CD8-positive, alpha-beta memory T cell (primary cell): ENCODE measurements around the gene MICB. TPM values are rescaled to one million over a fixed set of nuclear protein-coding genes. Genes with fewer than 3 reads are reported as not detected.
A peak's percentile ranks its signal among the peaks of the same experiment; 100 is the strongest.
"Not testable (repeated sequence)": the region's sequence is repeated elsewhere in the genome, so short reads cannot be mapped to it uniquely, and the experiment has no call there.

Source experiments
- CTCF ChIA-PET: fragments of 350-600 bp; sonication (Branson Sonifier 250); formaldehyde crosslinking; loops from one replicate; lab custom pipeline; 2021; ENCODE audit warnings: antibody characterized with exemption; lab: Charles Lee
- POLR2A ChIA-PET: fragments of 350-600 bp; sonication (Branson Sonifier 250); formaldehyde crosslinking; loops from one replicate; lab custom pipeline; 2021; ENCODE audit warnings: antibody characterized with exemption; lab: Charles Lee
- DNase-seq, 5 donors: peaks; one replicate each; pipeline versions ENCODE4 v3.0.0 to v3.0.0-alpha.2; 2020 to 2022; ENCODE audit warnings: mixed read lengths in 1 of 5
- H3K27ac ChIP-seq: one replicate; pipeline ENCODE4 v1.7.0; 2013; ENCODE audit warnings: low read depth, mild to moderate bottlenecking, low read length, moderate library complexity
- H3K27me3 ChIP-seq: 2 replicates; pipeline ENCODE4 v1.7.0; 2013; ENCODE audit warnings: low read length, mild to moderate bottlenecking; ENCODE audit not compliant: insufficient read depth, poor library complexity, severe bottlenecking
- H3K36me3 ChIP-seq: 2 replicates; pipeline ENCODE4 v1.7.0; 2013; ENCODE audit warnings: mild to moderate bottlenecking, low read length, moderate library complexity; ENCODE audit not compliant: insufficient read depth
- H3K4me1 ChIP-seq: 2 replicates; pipeline ENCODE4 v1.7.0; 2013; ENCODE audit warnings: mild to moderate bottlenecking, low read length, moderate library complexity; ENCODE audit not compliant: insufficient read depth
- H3K4me3 ChIP-seq: 2 replicates; pipeline ENCODE4 v1.7.0; 2013; ENCODE audit warnings: mild to moderate bottlenecking, low read length
- H3K9me3 ChIP-seq: 2 replicates; pipeline ENCODE4 v1.7.0; 2013; ENCODE audit warnings: mild to moderate bottlenecking, low read length
- H3K27ac Mint-ChIP-seq, 8 donors: one replicate each; pipeline ENCODE4 v1.8.0; 2020 to 2021; ENCODE audit warnings: mixed read lengths in 8 of 8, mild to moderate bottlenecking in 6 of 8, inconsistent platforms in 3 of 8, moderate library complexity in 3 of 8
- H3K27me3 Mint-ChIP-seq, 2 donors: one replicate each; pipeline ENCODE4 v1.8.0; 2020 to 2021; ENCODE audit warnings: mixed read lengths in 2 of 2, mild to moderate bottlenecking in 1 of 2, moderate library complexity in 1 of 2
- H3K36me3 Mint-ChIP-seq, 3 donors: one replicate each; pipeline ENCODE4 v1.8.0; 2020 to 2021; ENCODE audit warnings: mixed read lengths in 3 of 3, inconsistent platforms in 1 of 3, mild to moderate bottlenecking in 1 of 3
- H3K4me1 Mint-ChIP-seq, 3 donors: one replicate each; pipeline ENCODE4 v1.8.0; 2020 to 2021; ENCODE audit warnings: mixed read lengths in 3 of 3, inconsistent platforms in 1 of 3, mild to moderate bottlenecking in 1 of 3
- H3K4me3 Mint-ChIP-seq, 7 donors: one replicate each; pipeline ENCODE4 v1.8.0; 2020 to 2021; ENCODE audit warnings: mixed read lengths in 7 of 7, mild to moderate bottlenecking in 6 of 7, moderate library complexity in 4 of 7, inconsistent platforms in 2 of 7
- H3K9me3 Mint-ChIP-seq, 5 donors: one replicate each; pipeline ENCODE4 v1.8.0; 2020 to 2022; ENCODE audit warnings: mixed read lengths in 5 of 5, mild to moderate bottlenecking in 3 of 5, moderate library complexity in 2 of 5, inconsistent platforms in 1 of 5
- polyA plus RNA-seq: library from polyadenylated mRNA; unstranded; fragments of 300-500 nt; fragmentation: Illumina TruSeq; gene quantifications from one replicate; pipeline ENCODE4 v1.2.3, GENCODE V29; 2021
- total RNA-seq, 2 experiments: library from RNA; stranded (reverse); gene quantifications; one replicate each; pipeline ENCODE4 v1.2.3, GENCODE V29; 2021

MICB gene
- total and polyA plus RNA-seq, 3 experiments from 2014 or later: 12.0 to 22.3 (median 21.9) TPM

DNA sequence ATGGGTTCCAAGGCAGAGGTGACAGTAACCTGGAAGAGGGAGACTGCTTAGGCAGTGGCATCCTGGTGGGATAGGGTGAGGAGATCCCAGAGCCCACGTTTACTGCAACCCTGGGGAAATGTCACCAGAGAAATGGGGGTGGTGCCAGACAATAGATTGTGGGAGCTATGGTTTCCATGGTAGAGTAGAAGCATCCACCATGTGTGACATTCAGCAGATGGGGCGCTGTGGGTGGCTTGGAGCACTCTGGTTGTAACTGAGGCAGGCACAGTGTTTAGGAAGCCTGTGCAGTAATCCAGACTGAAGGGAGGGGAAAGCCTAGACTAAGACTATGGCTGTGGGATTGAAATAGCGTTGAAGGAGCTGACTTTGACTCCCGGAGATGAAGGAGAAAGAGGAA is 1.1 kb upstream of the MICB start:
- H3K4me3 ChIP-seq: peak overlapping the region; percentile 84
- not testable (repeated sequence) for DNase-seq, H3K36me3 ChIP-seq, H3K9me3 ChIP-seq, H3K27me3 ChIP-seq, H3K9me3 Mint-ChIP-seq, H3K27me3 Mint-ChIP-seq
- Mint-ChIP-seq H3K4me1 (peaks cover 65 to 78% (median 77%) of the 10 kb centered on the region in 3 donors), H3K27ac (peak overlapping the region; percentile 76 to 95 (median 94)), H3K36me3 (peaks cover 0 to 10% (median 0%) of the 10 kb centered on the region in 3 donors), H3K4me3 (peak overlapping the region; percentile 88 to 96 (median 93))
- H3K27ac ChIP-seq: peak overlapping the region; percentile 70
- CTCF ChIA-PET: interaction anchor here (0.8 to 2.5 kb wide), 5 partner anchors 33 to 102 kb away, joined by 3 to 10 read pairs (median 5); partner anchors contain the start of gene DDX39B
- H3K4me1 ChIP-seq: peaks cover 32% of the 10 kb centered on the region
- POLR2A ChIA-PET: interaction anchor here (2.9 kb wide), 1 partner anchor 44 kb away, joined by 18 read pairs; the partner anchor contains the start of gene DDX39B

DNA sequence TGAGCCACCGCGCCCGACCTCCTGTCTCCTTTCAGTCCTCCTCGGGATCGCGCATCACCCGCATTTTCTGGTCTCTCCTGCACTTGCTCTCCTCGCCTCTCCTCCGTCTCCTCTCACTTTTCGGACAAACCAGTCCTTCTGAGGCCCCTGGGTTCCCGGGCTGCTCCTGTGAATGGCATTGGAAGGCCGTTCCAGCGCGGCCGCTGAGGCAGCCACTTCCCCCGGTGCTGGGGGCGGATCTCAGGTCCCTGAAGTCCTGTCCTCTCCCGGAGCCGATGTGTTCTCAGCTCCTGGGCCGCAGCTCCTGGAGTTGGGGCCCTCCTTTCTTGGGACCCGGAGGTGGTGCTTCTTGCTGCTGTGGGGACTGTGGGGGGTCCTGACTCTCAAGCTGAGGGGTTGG is 803 bp downstream of the MICB start:
- Mint-ChIP-seq H3K4me1 (peaks cover 65 to 86% (median 82%) of the 10 kb centered on the region in 3 donors), H3K4me3 (peak overlapping the region; percentile 85 to 96 (median 91)), H3K27ac (peak overlapping the region; percentile 23 to 89 (median 75)), H3K27me3 (no peaks in the 10 kb centered on the region), H3K9me3 (peaks cover 0 to 2% (median 0%) of the 10 kb centered on the region in 5 donors), H3K36me3 (peaks cover 0 to 10% (median 0%) of the 10 kb centered on the region in 3 donors)
- no peak overlapping the region for H3K27ac ChIP-seq
- H3K27me3 ChIP-seq: no peaks in the 10 kb centered on the region
- CTCF ChIA-PET: no interaction called here
- peaks cover 20% of the 10 kb centered on the region for H3K4me1 ChIP-seq
- POLR2A ChIA-PET: interaction anchor here (0.6 to 2.9 kb wide), 3 partner anchors 40 to 50 kb away, joined by 4 to 18 read pairs (median 8); partner anchors contain the start of gene DDX39B
- no peaks in the 10 kb centered on the region for H3K9me3 ChIP-seq
- H3K4me3 ChIP-seq: peak overlapping the region; percentile 28
- H3K36me3 ChIP-seq: no peaks in the 10 kb centered on the region
- DNase-seq: no peak

DNA sequence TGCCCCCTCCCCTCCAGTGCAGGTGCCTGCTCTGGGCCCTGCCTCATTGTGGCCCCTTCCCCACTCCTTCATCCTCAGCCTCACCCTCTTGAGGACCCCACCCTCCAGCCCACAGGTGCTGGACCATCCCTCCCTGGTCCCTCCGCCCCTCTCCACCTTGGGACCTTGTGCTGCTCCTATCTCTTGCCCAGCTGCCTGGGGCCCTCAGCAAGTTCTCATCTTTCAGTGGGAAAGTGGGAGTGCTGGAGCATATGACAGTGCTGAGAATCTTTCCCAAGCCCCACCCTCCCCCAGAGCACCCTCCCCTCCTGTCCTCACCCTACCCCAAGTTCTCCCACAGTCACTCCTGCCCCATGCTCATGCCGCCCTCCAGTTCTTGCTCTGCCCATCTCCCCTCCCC is 1.7 kb downstream of the MICB start:
- H3K27me3 ChIP-seq, H3K36me3 ChIP-seq, CTCF ChIA-PET, H3K4me3 ChIP-seq, H3K27me3 Mint-ChIP-seq, H3K9me3 Mint-ChIP-seq, H3K9me3 ChIP-seq, DNase-seq, H3K36me3 Mint-ChIP-seq, H3K27ac ChIP-seq: not testable (repeated sequence)
- Mint-ChIP-seq H3K4me1 (peaks cover 64 to 91% (median 86%) of the 10 kb centered on the region in 3 donors), H3K4me3 (peak overlapping the region in 6 of 7 donors; percentile 71 to 94 (median 90)), H3K27ac (peak overlapping the region in 3 of 8 donors; percentile 8 to 47 (median 46))
- peaks cover 19% of the 10 kb centered on the region for H3K4me1 ChIP-seq
- POLR2A ChIA-PET: interaction anchor here (0.6 kb wide), 1 partner anchor 12 kb away, joined by 4 read pairs; no protein-coding TSS in a partner anchor

DNA sequence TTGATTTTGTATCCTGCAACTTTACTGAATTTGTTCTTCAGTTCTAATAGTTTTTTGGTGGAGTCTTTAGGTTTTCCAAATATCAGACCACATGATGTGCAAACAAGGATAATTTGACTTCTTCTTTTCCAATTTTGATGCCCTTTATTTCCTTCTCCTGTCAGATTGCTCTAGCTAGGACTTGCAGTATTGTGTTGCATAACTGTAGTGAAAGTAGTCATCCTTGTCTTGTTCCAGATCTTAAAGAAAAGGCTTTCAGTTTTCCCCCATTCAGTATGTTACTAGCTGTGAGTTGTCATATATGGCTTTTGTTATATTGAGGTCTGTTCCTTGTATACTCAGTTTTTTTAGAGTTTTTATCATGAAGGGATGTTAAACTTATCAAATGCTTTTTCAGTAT is 4.6 kb downstream of the MICB start:
- CTCF ChIA-PET: interaction anchor here (1.3 kb wide), 1 partner anchor 8 kb away, joined by 3 read pairs; no protein-coding TSS in a partner anchor
- POLR2A ChIA-PET: no interaction called here
- H3K36me3 ChIP-seq: peaks cover 25% of the 10 kb centered on the region

DNA sequence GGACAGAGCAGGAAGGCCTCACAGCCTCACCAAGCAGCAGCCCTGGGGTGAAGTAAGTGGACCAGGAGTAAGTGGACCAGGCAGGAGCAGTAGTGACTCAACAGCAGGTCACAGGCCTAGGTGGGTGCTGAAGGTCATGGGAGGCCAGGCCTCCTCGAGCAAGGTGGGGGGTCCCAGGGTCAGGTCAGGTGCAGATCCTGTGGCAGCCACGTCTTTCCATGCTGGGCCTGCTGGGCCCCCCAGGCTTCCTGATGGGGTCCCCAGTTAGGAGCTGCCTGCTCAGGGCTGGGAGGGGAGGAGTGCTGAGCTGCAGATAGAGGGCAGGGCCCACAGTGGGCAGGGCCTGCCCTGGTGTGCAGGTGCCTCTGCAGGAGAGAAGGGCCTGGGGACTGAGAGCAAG is 11.1 kb downstream of the MICB start:
- H3K36me3 ChIP-seq: peaks cover 32% of the 10 kb centered on the region
- DNase-seq, POLR2A ChIA-PET, H3K27me3 Mint-ChIP-seq, H3K9me3 Mint-ChIP-seq, H3K27me3 ChIP-seq, CTCF ChIA-PET, H3K27ac ChIP-seq, H3K9me3 ChIP-seq, H3K4me3 ChIP-seq, H3K4me3 Mint-ChIP-seq, H3K4me1 ChIP-seq: not testable (repeated sequence)
- Mint-ChIP-seq H3K27ac (peak overlapping the region in 3 of 8 donors; percentile 7 to 67 (median 47)), H3K4me1 (peaks cover 7 to 14% (median 13%) of the 10 kb centered on the region in 3 donors), H3K36me3 (peaks cover 6 to 67% (median 8%) of the 10 kb centered on the region in 3 donors)

More for the DNA sequence above, 4.6 kb downstream of the MICB start:
- H3K27ac Mint-ChIP-seq: peak overlapping the region in 7 of 8 donors; percentile 13 to 88 (median 42)
- peaks cover 46 to 72% (median 68%) of the 10 kb centered on the region in 3 donors for H3K4me1 Mint-ChIP-seq
- DNase-seq: no peak
- H3K9me3 ChIP-seq: no peaks in the 10 kb centered on the region
- no peak overlapping the region for H3K4me3 ChIP-seq
- H3K27me3 ChIP-seq: no peaks in the 10 kb centered on the region
- no peak overlapping the region for H3K27ac ChIP-seq
- H3K4me3 Mint-ChIP-seq: peak overlapping the region in 1 of 7 donors; percentile 68
- peaks cover 2 to 33% (median 8%) of the 10 kb centered on the region in 3 donors for H3K36me3 Mint-ChIP-seq
- H3K27me3 Mint-ChIP-seq: no peaks in the 10 kb centered on the region
- H3K4me1 ChIP-seq: peaks cover 9% of the 10 kb centered on the region
- peaks cover 0 to 2% (median 0%) of the 10 kb centered on the region in 5 donors for H3K9me3 Mint-ChIP-seq

DNA sequence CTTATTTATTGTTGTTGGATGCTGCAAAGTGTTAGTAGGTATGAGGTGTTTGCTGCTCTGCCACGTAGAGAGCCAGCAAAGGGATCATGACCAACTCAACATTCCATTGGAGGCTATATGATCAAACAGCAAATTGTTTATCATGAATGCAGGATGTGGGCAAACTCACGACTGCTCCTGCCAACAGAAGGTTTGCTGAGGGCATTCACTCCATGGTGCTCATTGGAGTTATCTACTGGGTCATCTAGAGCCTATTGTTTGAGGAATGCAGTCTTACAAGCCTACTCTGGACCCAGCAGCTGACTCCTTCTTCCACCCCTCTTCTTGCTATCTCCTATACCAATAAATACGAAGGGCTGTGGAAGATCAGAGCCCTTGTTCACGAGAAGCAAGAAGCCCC is 12.1 kb downstream of the MICB start:
- H3K27me3 ChIP-seq: no peaks in the 10 kb centered on the region
- Mint-ChIP-seq H3K36me3 (peaks cover 6 to 64% (median 8%) of the 10 kb centered on the region in 3 donors), H3K27me3 (peaks cover 0 to 2% of the 10 kb centered on the region in 2 donors), H3K4me1 (peaks cover 4 to 7% (median 7%) of the 10 kb centered on the region in 3 donors), H3K4me3 (no peak overlapping the region), H3K27ac (peak overlapping the region in 2 of 8 donors; percentile 3 to 29), H3K9me3 (no peaks in the 10 kb centered on the region)
- DNase-seq: no peak
- peaks cover 32% of the 10 kb centered on the region for H3K36me3 ChIP-seq
- no peaks in the 10 kb centered on the region for H3K9me3 ChIP-seq
- CTCF ChIA-PET: interaction anchor here (1.2 kb wide), 1 partner anchor 15 kb away, joined by 3 read pairs; no protein-coding TSS in a partner anchor
- POLR2A ChIA-PET: no interaction called here
- no peak overlapping the region for H3K27ac ChIP-seq
- no peak overlapping the region for H3K4me3 ChIP-seq
- no peaks in the 10 kb centered on the region for H3K4me1 ChIP-seq

DNA sequence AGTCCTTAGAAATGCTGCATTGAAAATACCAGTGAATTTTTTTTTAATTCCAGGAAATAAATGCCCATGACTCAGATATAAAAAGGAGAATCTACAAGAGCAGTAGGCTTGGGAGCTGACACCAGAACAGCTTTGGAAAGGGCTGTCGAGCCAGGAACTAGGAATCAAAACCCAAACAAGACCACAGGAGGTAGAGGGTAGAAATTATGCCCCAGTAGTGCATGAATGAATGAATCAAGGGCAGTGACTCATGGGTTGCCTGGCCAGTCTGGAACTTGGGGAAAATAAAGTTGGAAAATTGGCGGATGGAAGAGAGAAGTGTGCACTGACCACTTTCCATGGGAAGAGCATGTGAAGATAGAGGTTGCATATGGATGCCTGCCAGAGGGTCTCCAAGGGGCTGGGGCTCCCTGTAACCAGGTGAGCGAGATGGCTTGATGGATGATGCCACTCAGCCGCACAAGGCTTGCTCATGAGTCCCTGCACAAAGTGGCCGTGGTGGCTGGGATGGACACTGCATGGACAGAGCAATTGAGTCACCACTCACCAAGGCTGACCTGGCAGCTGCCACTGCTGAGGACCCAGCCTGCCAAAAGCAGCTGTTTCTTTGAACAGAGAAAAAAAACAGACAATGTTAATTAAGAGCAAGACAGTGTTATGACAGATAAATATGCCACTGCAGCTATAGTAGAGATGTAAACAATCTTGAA is 15.7 kb downstream of the MICB start:
- H3K9me3 Mint-ChIP-seq: no peaks in the 10 kb centered on the region
- Histone ChIP-seq H3K27ac (no peak overlapping the region), H3K4me1 (no peaks in the 10 kb centered on the region), H3K9me3 (no peaks in the 10 kb centered on the region), H3K36me3 (peaks cover 3% of the 10 kb centered on the region), H3K4me3 (no peak overlapping the region), H3K27me3 (no peaks in the 10 kb centered on the region)
- peaks cover 2 to 8% of the 10 kb centered on the region in 2 donors for H3K27me3 Mint-ChIP-seq
- no peak overlapping the region for H3K27ac Mint-ChIP-seq
- no peak for DNase-seq
- ChIA-PET POLR2A (interaction anchor here (0.9 kb wide), 1 partner anchor 19 kb away, joined by 3 read pairs; no protein-coding TSS in a partner anchor), CTCF (no interaction called here)
- no peak overlapping the region for H3K4me3 Mint-ChIP-seq
- H3K4me1 Mint-ChIP-seq: no peaks in the 10 kb centered on the region
- H3K36me3 Mint-ChIP-seq: peaks cover 0 to 29% (median 2%) of the 10 kb centered on the region in 3 donors

DNA sequence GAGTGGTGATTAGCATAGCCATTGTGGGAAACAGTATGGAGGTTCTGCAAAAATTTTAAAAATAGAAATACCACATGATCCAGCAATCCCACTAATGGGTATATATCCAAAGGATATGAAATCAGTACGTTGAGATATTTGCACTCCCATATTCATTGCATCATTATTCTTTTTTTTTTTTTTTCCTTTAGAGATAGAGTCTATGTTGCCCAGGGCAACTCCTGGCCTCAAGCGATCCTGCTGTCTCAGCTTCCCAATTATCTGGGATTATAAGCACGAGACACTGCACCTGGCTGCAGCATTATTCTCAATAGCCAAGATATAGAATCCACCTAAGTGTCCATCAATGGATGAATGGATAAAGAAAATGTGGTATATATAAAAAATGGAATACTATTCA is 23.9 kb downstream of the MICB start:
- CTCF ChIA-PET: no interaction called here
- no peaks in the 10 kb centered on the region for H3K9me3 Mint-ChIP-seq
- POLR2A ChIA-PET: no interaction called here

More for the DNA sequence above, 23.9 kb downstream of the MICB start:
- Histone ChIP-seq H3K4me3 (no peak overlapping the region), H3K4me1 (no peaks in the 10 kb centered on the region), H3K36me3 (no peaks in the 10 kb centered on the region), H3K9me3 (no peaks in the 10 kb centered on the region), H3K27me3 (no peaks in the 10 kb centered on the region), H3K27ac (no peak overlapping the region)
- H3K27ac Mint-ChIP-seq: no peak overlapping the region
- DNase-seq: no peak
- H3K27me3 Mint-ChIP-seq: peaks cover 2 to 4% of the 10 kb centered on the region in 2 donors
- no peaks in the 10 kb centered on the region for H3K4me1 Mint-ChIP-seq
- no peaks in the 10 kb centered on the region for H3K36me3 Mint-ChIP-seq
- H3K4me3 Mint-ChIP-seq: no peak overlapping the region
